ENCODE measurements around the gene PTPN2. TPM values are rescaled to one million over a fixed set of nuclear protein-coding genes. Genes with fewer than 3 reads are reported as not detected.

PTPN2 gene
- total and polyA plus RNA-seq, 9 of the 15 experiments (the other 6 are each of a cell fraction or from before 2014, with no cell fraction given) = 36.6 to 66.4 (median 43.8) TPM

GRCh38 chr18:12904012-12904516 lies 20.0 kb upstream of the PTPN2 start (continued):
- TF ChIP-seq, protein P1, sequence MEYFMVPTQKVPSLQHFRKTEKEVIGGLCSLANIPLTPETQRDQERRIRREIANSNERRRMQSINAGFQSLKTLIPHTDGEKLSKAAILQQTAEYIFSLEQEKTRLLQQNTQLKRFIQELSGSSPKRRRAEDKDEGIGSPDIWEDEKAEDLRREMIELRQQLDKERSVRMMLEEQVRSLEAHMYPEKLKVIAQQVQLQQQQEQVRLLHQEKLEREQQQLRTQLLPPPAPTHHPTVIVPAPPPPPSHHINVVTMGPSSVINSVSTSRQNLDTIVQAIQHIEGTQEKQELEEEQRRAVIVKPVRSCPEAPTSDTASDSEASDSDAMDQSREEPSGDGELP (CRISPR knock-in tag; IDR thresholded peaks at IDR 0.05; ENCODE audit: borderline replicate concordance) = no peak
- TF ChIP-seq LCOR (CRISPR knock-in tag; IDR thresholded peaks at IDR 0.05) (no peak), CHAMP1 (IDR thresholded peaks at IDR 0.05) (no peak), ZNF561 (CRISPR knock-in tag; conservative IDR thresholded peaks at IDR 0.05) (no peak), ZNF311 (CRISPR knock-in tag; IDR thresholded peaks at IDR 0.05) (no peak), TRIM28 (IDR thresholded peaks at IDR 0.05) (peak; percentile 37; the same call in 1 of the 2 replicates), GATAD2B (IDR thresholded peaks at IDR 0.05; ENCODE audit: borderline replicate concordance) (no peak)
- TF ChIP-seq, protein P2, sequence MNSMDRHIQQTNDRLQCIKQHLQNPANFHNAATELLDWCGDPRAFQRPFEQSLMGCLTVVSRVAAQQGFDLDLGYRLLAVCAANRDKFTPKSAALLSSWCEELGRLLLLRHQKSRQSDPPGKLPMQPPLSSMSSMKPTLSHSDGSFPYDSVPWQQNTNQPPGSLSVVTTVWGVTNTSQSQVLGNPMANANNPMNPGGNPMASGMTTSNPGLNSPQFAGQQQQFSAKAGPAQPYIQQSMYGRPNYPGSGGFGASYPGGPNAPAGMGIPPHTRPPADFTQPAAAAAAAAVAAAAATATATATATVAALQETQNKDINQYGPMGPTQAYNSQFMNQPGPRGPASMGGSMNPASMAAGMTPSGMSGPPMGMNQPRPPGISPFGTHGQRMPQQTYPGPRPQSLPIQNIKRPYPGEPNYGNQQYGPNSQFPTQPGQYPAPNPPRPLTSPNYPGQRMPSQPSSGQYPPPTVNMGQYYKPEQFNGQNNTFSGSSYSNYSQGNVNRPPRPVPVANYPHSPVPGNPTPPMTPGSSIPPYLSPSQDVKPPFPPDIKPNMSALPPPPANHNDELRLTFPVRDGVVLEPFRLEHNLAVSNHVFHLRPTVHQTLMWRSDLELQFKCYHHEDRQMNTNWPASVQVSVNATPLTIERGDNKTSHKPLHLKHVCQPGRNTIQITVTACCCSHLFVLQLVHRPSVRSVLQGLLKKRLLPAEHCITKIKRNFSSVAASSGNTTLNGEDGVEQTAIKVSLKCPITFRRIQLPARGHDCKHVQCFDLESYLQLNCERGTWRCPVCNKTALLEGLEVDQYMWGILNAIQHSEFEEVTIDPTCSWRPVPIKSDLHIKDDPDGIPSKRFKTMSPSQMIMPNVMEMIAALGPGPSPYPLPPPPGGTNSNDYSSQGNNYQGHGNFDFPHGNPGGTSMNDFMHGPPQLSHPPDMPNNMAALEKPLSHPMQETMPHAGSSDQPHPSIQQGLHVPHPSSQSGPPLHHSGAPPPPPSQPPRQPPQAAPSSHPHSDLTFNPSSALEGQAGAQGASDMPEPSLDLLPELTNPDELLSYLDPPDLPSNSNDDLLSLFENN (IDR thresholded peaks at IDR 0.05; ENCODE audit: low read depth in 2 of 2, low read length in 2 of 2) = no peak
- TF ChIP-seq, protein P3, sequence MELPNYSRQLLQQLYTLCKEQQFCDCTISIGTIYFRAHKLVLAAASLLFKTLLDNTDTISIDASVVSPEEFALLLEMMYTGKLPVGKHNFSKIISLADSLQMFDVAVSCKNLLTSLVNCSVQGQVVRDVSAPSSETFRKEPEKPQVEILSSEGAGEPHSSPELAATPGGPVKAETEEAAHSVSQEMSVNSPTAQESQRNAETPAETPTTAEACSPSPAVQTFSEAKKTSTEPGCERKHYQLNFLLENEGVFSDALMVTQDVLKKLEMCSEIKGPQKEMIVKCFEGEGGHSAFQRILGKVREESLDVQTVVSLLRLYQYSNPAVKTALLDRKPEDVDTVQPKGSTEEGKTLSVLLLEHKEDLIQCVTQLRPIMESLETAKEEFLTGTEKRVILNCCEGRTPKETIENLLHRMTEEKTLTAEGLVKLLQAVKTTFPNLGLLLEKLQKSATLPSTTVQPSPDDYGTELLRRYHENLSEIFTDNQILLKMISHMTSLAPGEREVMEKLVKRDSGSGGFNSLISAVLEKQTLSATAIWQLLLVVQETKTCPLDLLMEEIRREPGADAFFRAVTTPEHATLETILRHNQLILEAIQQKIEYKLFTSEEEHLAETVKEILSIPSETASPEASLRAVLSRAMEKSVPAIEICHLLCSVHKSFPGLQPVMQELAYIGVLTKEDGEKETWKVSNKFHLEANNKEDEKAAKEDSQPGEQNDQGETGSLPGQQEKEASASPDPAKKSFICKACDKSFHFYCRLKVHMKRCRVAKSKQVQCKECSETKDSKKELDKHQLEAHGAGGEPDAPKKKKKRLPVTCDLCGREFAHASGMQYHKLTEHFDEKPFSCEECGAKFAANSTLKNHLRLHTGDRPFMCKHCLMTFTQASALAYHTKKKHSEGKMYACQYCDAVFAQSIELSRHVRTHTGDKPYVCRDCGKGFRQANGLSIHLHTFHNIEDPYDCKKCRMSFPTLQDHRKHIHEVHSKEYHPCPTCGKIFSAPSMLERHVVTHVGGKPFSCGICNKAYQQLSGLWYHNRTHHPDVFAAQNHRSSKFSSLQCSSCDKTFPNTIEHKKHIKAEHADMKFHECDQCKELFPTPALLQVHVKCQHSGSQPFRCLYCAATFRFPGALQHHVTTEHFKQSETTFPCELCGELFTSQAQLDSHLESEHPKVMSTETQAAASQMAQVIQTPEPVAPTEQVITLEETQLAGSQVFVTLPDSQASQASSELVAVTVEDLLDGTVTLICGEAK (IDR thresholded peaks at IDR 0.05) = no peak
- TF ChIP-seq, protein P3 (CRISPR knock-in tag; IDR thresholded peaks at IDR 0.05) = no peak
- TF ChIP-seq, protein P4, sequence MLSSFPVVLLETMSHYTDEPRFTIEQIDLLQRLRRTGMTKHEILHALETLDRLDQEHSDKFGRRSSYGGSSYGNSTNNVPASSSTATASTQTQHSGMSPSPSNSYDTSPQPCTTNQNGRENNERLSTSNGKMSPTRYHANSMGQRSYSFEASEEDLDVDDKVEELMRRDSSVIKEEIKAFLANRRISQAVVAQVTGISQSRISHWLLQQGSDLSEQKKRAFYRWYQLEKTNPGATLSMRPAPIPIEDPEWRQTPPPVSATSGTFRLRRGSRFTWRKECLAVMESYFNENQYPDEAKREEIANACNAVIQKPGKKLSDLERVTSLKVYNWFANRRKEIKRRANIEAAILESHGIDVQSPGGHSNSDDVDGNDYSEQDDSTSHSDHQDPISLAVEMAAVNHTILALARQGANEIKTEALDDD (IDR thresholded peaks at IDR 0.05) = no peak

Data from K562 (cell line).